Kidney epithelial cell (primary cell): Measurements from ENCODE around the gene ERLIN1. TPM values are rescaled to one million over a fixed set of nuclear protein-coding genes. Genes with fewer than 3 reads are reported as not detected.
"Not testable (repeated sequence)": the region's sequence is repeated elsewhere in the genome, so short reads cannot be mapped to it uniquely, and the experiment has no call there.

ENCODE experiments used
- DNase-seq: peaks from one replicate; pipeline ENCODE4 v3.0.0-alpha.2; 2010; ENCODE audit warnings: low read depth
- H3K27me3 ChIP-seq: 2 replicates; pipeline ENCODE4 v1.6.0; 2011; ENCODE audit warnings: low read length; ENCODE audit not compliant: control insufficient read depth, insufficient read depth
- H3K36me3 ChIP-seq: 2 replicates; pipeline ENCODE4 v1.5.1; 2011; ENCODE audit warnings: low read length; ENCODE audit not compliant: control insufficient read depth, insufficient read depth
- H3K4me3 ChIP-seq: 2 replicates; pipeline ENCODE4 v1.5.1; 2011; ENCODE audit warnings: low read depth, mild to moderate bottlenecking, control low read depth, low read length
- CTCF ChIP-seq: IDR thresholded peaks from 2 replicates; pipeline ENCODE4 v1.5.1; 2011; ENCODE audit warnings: mild to moderate bottlenecking, moderate library complexity, low read length, control low read depth, inconsistent platforms; ENCODE audit not compliant: insufficient read depth, poor library complexity, severe bottlenecking
- total RNA-seq: library from RNA; depleted of rRNA; stranded (reverse); fragments of >200 nt; gene quantifications from 2 replicates; pipeline ENCODE4 v1.2.3, GENCODE V29; 2015

ERLIN1 gene
- total RNA-seq, 1 donor from 2014 or later = 17.7 TPM

- TF ChIP-seq CTCF = no peak
- Histone ChIP-seq H3K36me3 (no peaks in the 10 kb centered on the region), H3K4me3 (no peak overlapping the region), H3K27me3 (no peaks in the 10 kb centered on the region)
- no peak for DNase-seq
These were observed 55.0 kb downstream of the ERLIN1 start for GRCh38 chr10:100130831-100131230.

- DNase-seq = no peak
- H3K4me3 ChIP-seq = no peak overlapping the region
- H3K27me3 ChIP-seq = no peaks in the 10 kb centered on the region
- no peak for TF ChIP-seq CTCF
- H3K36me3 ChIP-seq = no peaks in the 10 kb centered on the region
These were observed 56.4 kb downstream of the ERLIN1 start for GRCh38 chr10:100129424-100129823.

GRCh38 chr10:100128951-100129350 lies 56.9 kb downstream of the ERLIN1 start:
- no peak for DNase-seq
- no peaks in the 10 kb centered on the region for H3K27me3 ChIP-seq
- no peak for TF ChIP-seq CTCF
- no peak overlapping the region for H3K4me3 ChIP-seq
- no peaks in the 10 kb centered on the region for H3K36me3 ChIP-seq

GRCh38 chr10:100125335-100125734 lies 60.5 kb downstream of the ERLIN1 start:
- H3K27me3 ChIP-seq, H3K4me3 ChIP-seq, DNase-seq, H3K36me3 ChIP-seq: not testable (repeated sequence)

GRCh38 chr10:100124097-100124496 lies 61.7 kb downstream of the ERLIN1 start:
- no peak for DNase-seq
- no peak overlapping the region for H3K4me3 ChIP-seq
- no peaks in the 10 kb centered on the region for H3K36me3 ChIP-seq
- no peak for TF ChIP-seq CTCF
- H3K27me3 ChIP-seq = no peaks in the 10 kb centered on the region

GRCh38 chr10:100122780-100123179 lies 63.0 kb downstream of the ERLIN1 start:
- TF ChIP-seq CTCF = no peak
- no peak for DNase-seq
- Histone ChIP-seq H3K36me3 (no peaks in the 10 kb centered on the region), H3K4me3 (no peak overlapping the region), H3K27me3 (no peaks in the 10 kb centered on the region)
